ENCODE data around the gene KCNJ6. TPM values are rescaled to one million over a fixed set of nuclear protein-coding genes. Genes with fewer than 3 reads are reported as not detected.

Gene KCNJ6
- total RNA-seq, 1 donor from 2014 or later: 7.7 TPM

GRCh38 chr21:37907076-37907475, 9.2 kb downstream of the KCNJ6 start:
- FAIRE-seq (no peak), DNase-seq (ENCODE audit: low spot score in 2 of 2) (no peak)

GRCh38 chr21:37905291-37905690, 11.0 kb downstream of the KCNJ6 start:
- FAIRE-seq: no peak

GRCh38 chr21:37904856-37905255, 11.4 kb downstream of the KCNJ6 start:
- FAIRE-seq: no peak

More at GRCh38 chr21:37905291-37905690, 11.0 kb downstream of the KCNJ6 start:
- no peak for DNase-seq (ENCODE audit: low spot score in 2 of 2)

DNA sequence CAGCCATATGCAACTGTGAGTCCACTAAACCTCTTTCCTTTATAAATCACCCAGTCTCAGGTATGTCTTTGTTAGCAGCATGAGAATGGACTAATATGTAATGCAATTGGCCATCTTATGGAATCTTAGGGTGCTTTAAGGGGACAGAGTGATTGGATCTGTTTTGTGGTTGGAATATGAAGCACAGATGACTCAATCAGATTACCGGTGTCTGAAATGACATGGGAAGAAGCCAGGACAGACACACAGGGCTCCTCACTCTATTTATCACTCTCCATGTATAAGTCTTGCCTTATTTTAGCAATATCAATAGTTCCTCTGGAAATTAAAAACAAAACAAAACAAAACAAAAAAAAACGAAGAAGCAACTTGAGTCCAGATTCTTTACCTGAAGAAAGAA, 12.9 kb downstream of the KCNJ6 start:
- DNase-seq (ENCODE audit: low spot score in 2 of 2): no peak
- FAIRE-seq: no peak

More at GRCh38 chr21:37904856-37905255, 11.4 kb downstream of the KCNJ6 start:
- no peak for DNase-seq (ENCODE audit: low spot score in 2 of 2)

DNA sequence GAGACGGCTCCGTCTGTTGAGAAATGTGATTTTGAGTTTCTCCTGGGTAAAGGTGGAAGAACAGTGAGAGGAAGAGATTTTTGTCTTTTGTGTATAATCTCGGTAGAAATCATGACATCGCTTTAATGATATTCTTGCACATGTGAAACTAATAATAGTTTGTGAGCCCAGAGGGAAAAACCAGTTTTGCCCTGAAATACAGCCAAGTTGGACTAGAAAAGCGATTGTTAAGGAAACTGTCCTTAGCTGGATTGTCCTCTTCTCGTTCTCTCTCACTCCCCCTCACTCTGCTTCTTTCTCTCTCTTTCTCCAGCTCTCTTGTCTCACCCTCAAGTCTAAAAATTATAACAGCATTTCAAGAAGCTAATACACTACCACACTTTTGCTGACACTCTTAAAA, 17.1 kb downstream of the KCNJ6 start:
- FAIRE-seq (no peak), DNase-seq (ENCODE audit: low spot score in 2 of 2) (no peak)

GRCh38 chr21:37896788-37897187, 19.5 kb downstream of the KCNJ6 start:
- no peak for FAIRE-seq
- DNase-seq (ENCODE audit: low spot score in 2 of 2): peak in 1 of 2 donors; percentile 20

DNA sequence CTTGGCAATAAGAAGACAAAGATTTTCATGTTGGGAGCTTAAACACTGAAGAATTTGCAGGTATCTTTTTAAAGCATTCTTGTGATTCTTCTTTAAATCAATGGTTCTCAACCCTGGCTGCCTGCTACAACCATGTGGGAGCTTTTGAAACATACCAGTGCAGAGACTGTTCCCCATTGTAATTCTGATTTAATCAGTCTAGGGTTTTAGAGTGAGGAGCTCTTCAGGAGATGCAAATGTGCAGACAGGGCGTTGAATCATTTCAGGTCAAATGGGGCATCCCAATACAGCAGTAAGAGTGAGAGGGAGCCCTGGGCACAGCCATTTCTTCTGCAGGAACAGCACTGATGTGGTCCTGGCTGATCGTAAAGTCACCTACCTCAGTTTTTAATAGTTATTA, 24.3 kb downstream of the KCNJ6 start:
- DNase-seq (ENCODE audit: low spot score in 2 of 2) (no peak), FAIRE-seq (no peak)

GRCh38 chr21:37888659-37889058, 27.6 kb downstream of the KCNJ6 start:
- no peak for DNase-seq (ENCODE audit: low spot score in 2 of 2)

DNA sequence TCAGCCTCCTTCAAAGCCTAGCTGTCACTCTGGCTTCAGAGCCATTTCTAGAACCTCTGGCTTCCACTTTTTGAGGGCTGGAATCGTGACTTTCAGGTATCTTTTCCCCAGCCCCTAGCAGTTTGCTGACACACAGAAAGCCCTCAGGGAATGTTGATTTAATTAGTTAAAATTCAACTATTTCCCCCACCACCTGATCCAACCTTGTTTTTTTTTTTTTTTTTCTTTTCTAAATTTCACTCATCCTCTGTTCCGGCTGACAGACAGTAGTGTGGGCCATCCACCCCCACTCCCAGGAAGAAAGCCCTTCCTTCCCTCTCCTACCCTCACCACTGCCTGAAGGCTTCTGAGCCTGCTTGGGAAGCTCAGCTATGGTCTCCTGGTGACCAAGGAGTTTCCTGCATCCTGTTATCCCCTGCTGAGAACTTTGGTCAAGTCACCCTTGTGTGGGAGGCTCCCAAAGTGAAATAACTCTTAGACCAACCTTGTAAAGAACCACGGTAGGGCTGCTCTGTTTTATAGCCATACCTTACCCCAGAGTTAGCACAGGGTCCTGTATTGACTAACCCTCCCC, 29.4 kb downstream of the KCNJ6 start:
- no peak for FAIRE-seq
- no peak for DNase-seq (ENCODE audit: low spot score in 2 of 2)

More at GRCh38 chr21:37888659-37889058, 27.6 kb downstream of the KCNJ6 start:
- FAIRE-seq: no peak

GRCh38 chr21:37886120-37886519, 30.1 kb downstream of the KCNJ6 start:
- DNase-seq (ENCODE audit: low spot score in 2 of 2): no peak
- FAIRE-seq: no peak

GRCh38 chr21:37878946-37879660, 37.2 kb downstream of the KCNJ6 start:
- DNase-seq (ENCODE audit: low spot score in 2 of 2) (no peak), FAIRE-seq (no peak)

- DNase-seq (ENCODE audit: low spot score in 2 of 2) (no peak), FAIRE-seq (no peak)
Observed at GRCh38 chr21:37877888-37878684, 38.2 kb downstream of the KCNJ6 start.

- no peak for FAIRE-seq
- DNase-seq (ENCODE audit: low spot score in 2 of 2): no peak
Observed at GRCh38 chr21:37877171-37877570, 39.1 kb downstream of the KCNJ6 start.

DNA sequence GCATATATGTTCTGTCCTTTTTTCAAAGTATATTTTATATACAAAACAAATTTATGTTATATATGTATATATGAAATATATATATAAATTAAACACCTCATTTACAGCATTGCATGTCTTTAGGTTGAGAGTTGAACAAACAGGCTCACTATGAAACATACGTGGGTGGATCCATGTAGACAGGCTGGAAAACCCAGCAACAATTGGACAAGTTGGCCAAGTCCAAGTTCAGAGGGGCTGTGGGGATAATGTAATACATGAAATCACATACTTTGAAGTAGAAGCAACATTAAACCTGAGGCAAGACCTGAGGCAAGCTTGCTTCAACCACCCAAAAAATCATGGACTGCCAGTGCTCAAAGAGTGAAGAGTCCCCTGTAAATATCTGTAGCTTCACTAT, 39.7 kb downstream of the KCNJ6 start:
- FAIRE-seq: no peak
- no peak for DNase-seq (ENCODE audit: low spot score in 2 of 2)

GRCh38 chr21:37874904-37875780, 41.1 kb downstream of the KCNJ6 start:
- FAIRE-seq (no peak), DNase-seq (ENCODE audit: low spot score in 2 of 2) (no peak)

- FAIRE-seq: no peak
- no peak for DNase-seq (ENCODE audit: low spot score in 2 of 2)
Observed at GRCh38 chr21:37874481-37874880, 41.8 kb downstream of the KCNJ6 start.

DNA sequence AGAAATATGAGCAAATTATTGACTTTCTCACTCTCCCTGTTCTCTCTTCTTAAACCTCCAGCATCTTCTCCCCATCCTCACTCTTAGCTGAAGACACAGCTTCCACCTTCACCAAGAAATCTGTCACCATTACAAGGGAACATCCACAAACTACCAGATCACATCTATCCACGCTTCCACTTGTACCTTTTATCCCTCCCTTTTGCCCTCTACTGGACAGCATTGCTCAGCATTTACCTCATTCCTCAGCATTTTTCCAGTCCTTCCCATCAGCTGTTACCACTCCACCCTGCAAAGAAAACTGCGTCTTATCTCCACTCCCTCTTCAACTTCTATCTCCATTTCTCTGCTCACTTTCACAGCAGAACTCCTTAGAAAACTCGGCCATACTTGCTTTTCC, 42.6 kb downstream of the KCNJ6 start:
- FAIRE-seq (no peak), DNase-seq (ENCODE audit: low spot score in 2 of 2) (no peak)

GRCh38 chr21:37871121-37871862, 45.0 kb downstream of the KCNJ6 start:
- DNase-seq (ENCODE audit: low spot score in 2 of 2): no peak
- FAIRE-seq: no peak

- DNase-seq (ENCODE audit: low spot score in 2 of 2) (no peak), FAIRE-seq (no peak)
Observed at GRCh38 chr21:37870221-37870620, 46.0 kb downstream of the KCNJ6 start.

DNA sequence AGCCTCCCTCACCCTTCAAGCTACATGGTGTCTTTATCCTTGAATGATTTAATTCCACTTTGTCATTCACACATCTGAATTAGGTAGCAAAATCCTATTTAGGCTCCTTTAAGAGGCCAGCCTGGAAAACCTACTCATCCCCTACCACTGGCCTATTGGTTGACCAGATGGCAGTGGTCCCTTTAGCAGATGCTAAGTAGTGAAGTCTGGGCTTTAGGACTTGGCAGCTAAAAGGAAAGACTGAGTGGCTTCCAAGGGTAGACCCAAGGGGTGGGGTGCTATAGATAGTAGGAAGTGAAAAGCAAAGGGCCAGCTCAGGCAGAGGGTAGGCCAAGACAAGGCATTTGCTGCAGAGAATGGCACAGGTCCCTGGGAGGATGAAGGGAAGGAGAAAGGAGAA, 46.6 kb downstream of the KCNJ6 start:
- FAIRE-seq (no peak), DNase-seq (ENCODE audit: low spot score in 2 of 2) (no peak)
